Breast epithelium (tissue), 3 donors: ENCODE data around the gene EVI2A.

Experiments used
- POLR2A ChIP-seq: fragments of 450-650 bp; IDR thresholded peaks from one replicate; pipeline ENCODE4 v1.6.1; 2016; ENCODE audit warnings: antibody characterized with exemption, mild to moderate bottlenecking, moderate library complexity
- TF ChIP-seq, protein P1 (sequence below), 3 donors: fragments of 450-650 bp; IDR thresholded peaks; one replicate each; pipeline ENCODE4 v1.5.1; 2016 to 2017; ENCODE audit warnings: antibody characterized with exemption in 3 of 3, mild to moderate bottlenecking in 3 of 3, moderate library complexity in 3 of 3

GRCh38 chr17:31281061-31281460 is 40.4 kb downstream of the EVI2A start:
- no peak for TF ChIP-seq POLR2A
- TF ChIP-seq, protein P1, sequence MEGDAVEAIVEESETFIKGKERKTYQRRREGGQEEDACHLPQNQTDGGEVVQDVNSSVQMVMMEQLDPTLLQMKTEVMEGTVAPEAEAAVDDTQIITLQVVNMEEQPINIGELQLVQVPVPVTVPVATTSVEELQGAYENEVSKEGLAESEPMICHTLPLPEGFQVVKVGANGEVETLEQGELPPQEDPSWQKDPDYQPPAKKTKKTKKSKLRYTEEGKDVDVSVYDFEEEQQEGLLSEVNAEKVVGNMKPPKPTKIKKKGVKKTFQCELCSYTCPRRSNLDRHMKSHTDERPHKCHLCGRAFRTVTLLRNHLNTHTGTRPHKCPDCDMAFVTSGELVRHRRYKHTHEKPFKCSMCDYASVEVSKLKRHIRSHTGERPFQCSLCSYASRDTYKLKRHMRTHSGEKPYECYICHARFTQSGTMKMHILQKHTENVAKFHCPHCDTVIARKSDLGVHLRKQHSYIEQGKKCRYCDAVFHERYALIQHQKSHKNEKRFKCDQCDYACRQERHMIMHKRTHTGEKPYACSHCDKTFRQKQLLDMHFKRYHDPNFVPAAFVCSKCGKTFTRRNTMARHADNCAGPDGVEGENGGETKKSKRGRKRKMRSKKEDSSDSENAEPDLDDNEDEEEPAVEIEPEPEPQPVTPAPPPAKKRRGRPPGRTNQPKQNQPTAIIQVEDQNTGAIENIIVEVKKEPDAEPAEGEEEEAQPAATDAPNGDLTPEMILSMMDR (IDR thresholded peaks at IDR 0.05): no peak
